H9 (cell line): ENCODE results near the gene ARHGEF9. TPM values are rescaled to one million over a fixed set of nuclear protein-coding genes. Genes with fewer than 3 reads are reported as not detected.

Source experiments
- DNase-seq: peaks from one replicate; pipeline ENCODE4 v3.0.0-alpha.2; 2017
- H2AFZ ChIP-seq: one replicate; pipeline ENCODE4 v1.6.1; 2013; ENCODE audit warnings: mild to moderate bottlenecking, low read length, control low read depth, moderate library complexity
- H2AK5ac ChIP-seq: 2 replicates; pipeline ENCODE4 v1.6.1; 2013; ENCODE audit warnings: low read length, control low read depth, mixed read lengths; ENCODE audit not compliant: insufficient read length
- H2BK120ac ChIP-seq: one replicate; pipeline ENCODE4 v1.6.1; 2013; ENCODE audit warnings: low read depth, mild to moderate bottlenecking, low read length, control low read depth, inconsistent platforms; ENCODE audit not compliant: poor library complexity, severe bottlenecking
- H2BK12ac ChIP-seq: 2 replicates; pipeline ENCODE4 v1.6.1; 2013; ENCODE audit warnings: low read length, control low read depth, mixed read lengths, low read depth; ENCODE audit not compliant: insufficient read length
- H2BK15ac ChIP-seq: 2 replicates; pipeline ENCODE4 v1.6.1; 2013; ENCODE audit warnings: low read depth, low read length, control low read depth
- H2BK20ac ChIP-seq: one replicate; pipeline ENCODE4 v1.6.1; 2013; ENCODE audit warnings: low read depth, mild to moderate bottlenecking, low read length, control low read depth, inconsistent platforms; ENCODE audit not compliant: poor library complexity, severe bottlenecking
- H2BK5ac ChIP-seq: 2 replicates; pipeline ENCODE4 v1.6.1; 2013; ENCODE audit warnings: low read length, control low read depth, mixed read lengths; ENCODE audit not compliant: insufficient read length
- H3K14ac ChIP-seq: 2 replicates; pipeline ENCODE4 v1.6.1; 2013; ENCODE audit warnings: low read length, control low read depth; ENCODE audit not compliant: insufficient read depth
- H3K18ac ChIP-seq: 2 replicates; pipeline ENCODE4 v1.6.1; 2013; ENCODE audit warnings: low read depth, mild to moderate bottlenecking, mixed read lengths, low read length, control low read depth; ENCODE audit not compliant: insufficient read length
- H3K23ac ChIP-seq: 2 replicates; pipeline ENCODE4 v1.6.1; 2013; ENCODE audit warnings: low read length, control low read depth, mixed read lengths, low read depth; ENCODE audit not compliant: insufficient read length
- H3K23me2 ChIP-seq: 2 replicates; pipeline ENCODE4 v1.6.1; 2013; ENCODE audit warnings: low read depth, mild to moderate bottlenecking, mixed read lengths, low read length, control low read depth; ENCODE audit not compliant: insufficient read length, poor library complexity, severe bottlenecking
- H3K27ac ChIP-seq: 2 replicates; pipeline ENCODE4 v1.5.1; 2013; ENCODE audit warnings: low read length, control low read depth, mixed read lengths, low read depth; ENCODE audit not compliant: insufficient read length
- H3K27me3 ChIP-seq: 2 replicates; pipeline ENCODE4 v1.6.1; 2013; ENCODE audit warnings: low read length, control low read depth, inconsistent platforms; ENCODE audit not compliant: insufficient read depth
- H3K4ac ChIP-seq: 2 replicates; pipeline ENCODE4 v1.6.1; 2013; ENCODE audit warnings: low read depth, mild to moderate bottlenecking, control low read depth, inconsistent platforms, low read length, moderate library complexity
- H3K4me1 ChIP-seq: 2 replicates; pipeline ENCODE4 v1.6.1; 2013; ENCODE audit warnings: low read length, control low read depth, inconsistent platforms; ENCODE audit not compliant: insufficient read depth
- H3K4me2 ChIP-seq: 2 replicates; pipeline ENCODE4 v1.6.1; 2013; ENCODE audit warnings: low read length, control low read depth, mixed read lengths; ENCODE audit not compliant: insufficient read length, insufficient read depth
- H3K56ac ChIP-seq: 2 replicates; pipeline ENCODE4 v1.6.1; 2013; ENCODE audit warnings: low read depth, mild to moderate bottlenecking, mixed read lengths, low read length, control low read depth; ENCODE audit not compliant: insufficient read length
- H3K79me1 ChIP-seq: 2 replicates; pipeline ENCODE4 v1.6.1; 2013; ENCODE audit warnings: low read depth, mild to moderate bottlenecking, moderate library complexity, low read length, control low read depth, inconsistent platforms; ENCODE audit not compliant: insufficient read depth, poor library complexity, severe bottlenecking
- H3K79me2 ChIP-seq: 2 replicates; pipeline ENCODE4 v1.6.1; 2013; ENCODE audit warnings: low read length, control low read depth, inconsistent platforms; ENCODE audit not compliant: insufficient read depth
- H3K9ac ChIP-seq: 2 replicates; pipeline ENCODE4 v1.6.1; 2013; ENCODE audit warnings: low read length, control low read depth, mixed read lengths; ENCODE audit not compliant: insufficient read length; ENCODE audit errors: extremely low read depth
- H3K9me3 ChIP-seq: one replicate; pipeline ENCODE4 v1.6.1; 2013; ENCODE audit warnings: low read depth, low read length, inconsistent platforms; ENCODE audit not compliant: control insufficient read depth
- H3T11ph ChIP-seq: one replicate; pipeline ENCODE4 v1.6.1; 2013; ENCODE audit warnings: mild to moderate bottlenecking, low read length, control low read depth, inconsistent platforms
- H4K20me1 ChIP-seq: one replicate; pipeline ENCODE4 v1.6.1; 2013; ENCODE audit not compliant: control insufficient read depth, insufficient read length, insufficient read depth
- H4K5ac ChIP-seq: 2 replicates; pipeline ENCODE4 v1.6.1; 2013; ENCODE audit warnings: low read depth, mild to moderate bottlenecking, mixed read lengths, low read length, control low read depth; ENCODE audit not compliant: insufficient read length
- H4K8ac ChIP-seq: replicated peaks from 2 replicates; pipeline ENCODE4 v1.6.1; 2013; ENCODE audit warnings: low read length, control low read depth, mixed read lengths, low read depth; ENCODE audit not compliant: insufficient read length
- H4K91ac ChIP-seq: 2 replicates; pipeline ENCODE4 v1.6.1; 2013; ENCODE audit warnings: low read depth, mild to moderate bottlenecking, moderate library complexity, mixed read lengths, low read length, control low read depth; ENCODE audit not compliant: insufficient read length
- H3K27ac Mint-ChIP-seq, 3 experiments: 2 replicates in 2 of 3; 3 replicates in 1 of 3; pipeline ENCODE4 v1.8.0; 2020 to 2021; ENCODE audit warnings: mixed read lengths in 3 of 3, mild to moderate bottlenecking in 1 of 3, moderate library complexity in 1 of 3
- H3K27me3 Mint-ChIP-seq: 2 replicates; pipeline ENCODE4 v1.8.0; 2021; ENCODE audit warnings: low read depth, mild to moderate bottlenecking, moderate library complexity, mixed read lengths
- H3K36me3 Mint-ChIP-seq, 3 experiments: 2 replicates in 2 of 3; 3 replicates in 1 of 3; pipeline ENCODE4 v1.8.0; 2020 to 2021; ENCODE audit warnings: low read depth in 3 of 3, mixed read lengths in 3 of 3; ENCODE audit not compliant: insufficient read depth in 1 of 3
- H3K4me1 Mint-ChIP-seq, 2 experiments: 2 replicates each; pipeline ENCODE4 v1.8.0; 2020; ENCODE audit warnings: mixed read lengths in 2 of 2
- H3K4me3 Mint-ChIP-seq, 2 experiments: 2 replicates in 1 of 2; 3 replicates in 1 of 2; pipeline ENCODE4 v1.8.0; 2020 to 2021; ENCODE audit warnings: mild to moderate bottlenecking in 2 of 2, mixed read lengths in 2 of 2, moderate library complexity in 1 of 2
- H3K9me3 Mint-ChIP-seq, 2 experiments: 2 replicates in 1 of 2; 3 replicates in 1 of 2; pipeline ENCODE4 v1.8.0; 2020; ENCODE audit warnings: mild to moderate bottlenecking in 2 of 2, mixed read lengths in 2 of 2, moderate library complexity in 1 of 2
- WGBS: extraction: QIAGEN DNeasy Blood & Tissue Kit; methylation state at CpG from one replicate; pipeline ENCODE4 v1.1.7; 2013; ENCODE audit warnings: missing lambda C conversion rate, low lambda C conversion rate, mixed read lengths; ENCODE audit not compliant: insufficient read length; ENCODE audit errors: extremely low coverage; 5-methylcytosine and 5-hydroxymethylcytosine counted together
- total RNA-seq: library from RNA; stranded (reverse); gene quantifications from 2 replicates; pipeline ENCODE4 v1.2.1, GENCODE V29; 2021
- TF ChIP-seq, protein P1 (sequence below): fragments of 200-600 bp; sonication (generic); conservative IDR thresholded peaks from 3 replicates; pipeline ENCODE4 v1.8.0; 2021; ENCODE audit warnings: antibody characterized with exemption, mild to moderate bottlenecking

The ARHGEF9 gene
- total RNA-seq, 1 experiment from 2014 or later = 26.4 TPM

DNA sequence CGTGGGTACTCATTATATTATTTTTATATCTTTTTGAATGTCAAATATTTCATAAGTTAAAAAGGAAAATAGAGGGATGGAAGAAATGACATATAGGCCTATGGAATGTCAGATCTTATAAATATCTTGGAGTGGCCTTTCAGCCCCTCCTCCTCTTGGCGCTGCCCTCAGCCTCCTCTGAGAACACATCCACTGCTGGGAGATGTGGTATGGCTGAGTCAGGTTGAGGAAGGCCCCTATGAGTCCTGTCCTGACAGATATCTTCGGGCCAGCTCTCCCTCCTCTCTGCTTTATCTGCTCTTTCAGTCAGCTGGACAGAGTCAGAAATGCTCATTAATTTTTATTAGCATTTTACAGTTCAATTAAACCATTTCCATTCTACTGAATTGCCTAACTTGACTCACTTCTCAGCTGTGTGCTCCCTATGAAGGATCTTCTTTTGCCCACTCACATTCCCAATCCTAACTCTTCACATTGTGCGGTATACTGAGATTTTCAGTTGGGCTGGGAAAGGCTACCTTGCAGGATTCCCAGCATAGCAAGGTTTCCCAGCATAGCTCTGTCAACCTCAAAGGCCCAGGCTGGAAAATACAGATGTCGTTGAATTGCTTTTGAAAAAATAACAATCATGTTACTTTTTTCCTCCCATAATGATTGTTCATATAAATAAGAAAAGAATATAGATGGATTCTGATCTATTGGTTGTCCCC, 128.0 kb downstream of the ARHGEF9 start:
- Histone ChIP-seq H3K56ac (no peak overlapping the region), H4K20me1 (no peaks in the 10 kb centered on the region), H4K91ac (no peak overlapping the region), H3K14ac (no peak overlapping the region), H3K18ac (no peak overlapping the region), H3K23ac (no peak overlapping the region), H2BK20ac (no peak overlapping the region), H2AFZ (no peak overlapping the region), H3K27ac (no peak overlapping the region), H3K23me2 (no peaks in the 10 kb centered on the region), H3K4me1 (no peaks in the 10 kb centered on the region), H3K4ac (no peak overlapping the region), H4K8ac (no peak overlapping the region), H3K9ac (no peak overlapping the region), H3T11ph (no peak overlapping the region), H3K9me3 (peaks cover 23% of the 10 kb centered on the region), H2AK5ac (no peak overlapping the region), H3K79me2 (no peaks in the 10 kb centered on the region), H2BK12ac (no peak overlapping the region), H2BK5ac (no peak overlapping the region), H3K79me1 (no peaks in the 10 kb centered on the region), H2BK120ac (no peak overlapping the region), H4K5ac (no peak overlapping the region), H3K4me2 (no peak overlapping the region), H3K27me3 (no peaks in the 10 kb centered on the region), H2BK15ac (no peak overlapping the region)
- TF ChIP-seq, protein P1, sequence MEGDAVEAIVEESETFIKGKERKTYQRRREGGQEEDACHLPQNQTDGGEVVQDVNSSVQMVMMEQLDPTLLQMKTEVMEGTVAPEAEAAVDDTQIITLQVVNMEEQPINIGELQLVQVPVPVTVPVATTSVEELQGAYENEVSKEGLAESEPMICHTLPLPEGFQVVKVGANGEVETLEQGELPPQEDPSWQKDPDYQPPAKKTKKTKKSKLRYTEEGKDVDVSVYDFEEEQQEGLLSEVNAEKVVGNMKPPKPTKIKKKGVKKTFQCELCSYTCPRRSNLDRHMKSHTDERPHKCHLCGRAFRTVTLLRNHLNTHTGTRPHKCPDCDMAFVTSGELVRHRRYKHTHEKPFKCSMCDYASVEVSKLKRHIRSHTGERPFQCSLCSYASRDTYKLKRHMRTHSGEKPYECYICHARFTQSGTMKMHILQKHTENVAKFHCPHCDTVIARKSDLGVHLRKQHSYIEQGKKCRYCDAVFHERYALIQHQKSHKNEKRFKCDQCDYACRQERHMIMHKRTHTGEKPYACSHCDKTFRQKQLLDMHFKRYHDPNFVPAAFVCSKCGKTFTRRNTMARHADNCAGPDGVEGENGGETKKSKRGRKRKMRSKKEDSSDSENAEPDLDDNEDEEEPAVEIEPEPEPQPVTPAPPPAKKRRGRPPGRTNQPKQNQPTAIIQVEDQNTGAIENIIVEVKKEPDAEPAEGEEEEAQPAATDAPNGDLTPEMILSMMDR = no peak
- Mint-ChIP-seq H3K4me3 (no peak overlapping the region), H3K9me3 (peaks cover 56 to 59% of the 10 kb centered on the region in 2 experiments), H3K36me3 (peaks cover 15 to 31% (median 28%) of the 10 kb centered on the region in 3 experiments), H3K27ac (no peak overlapping the region), H3K27me3 (no peaks in the 10 kb centered on the region; the same call in 1 of the 2 replicates), H3K4me1 (no peaks in the 10 kb centered on the region)
- DNase-seq = no peak
- WGBS = no CpG with 5 or more reads among the region's 5 CpGs
